Endothelial cell (in vitro differentiated cells): ENCODE results near the gene DPM3. TPM values are rescaled to one million over a fixed set of nuclear protein-coding genes. Genes with fewer than 3 reads are reported as not detected.

Experiments used
- DNase-seq: peaks from one replicate; pipeline ENCODE4 v3.0.0; 2021; ENCODE audit warnings: low spot score
- H3K27ac Mint-ChIP-seq: one replicate; pipeline ENCODE4 v1.8.0; 2021; ENCODE audit warnings: mixed read lengths, inconsistent platforms; ENCODE audit not compliant: unreplicated experiment
- H3K27me3 Mint-ChIP-seq: one replicate; pipeline ENCODE4 v1.8.0; 2021; ENCODE audit warnings: mild to moderate bottlenecking, moderate library complexity, mixed read lengths, inconsistent platforms; ENCODE audit not compliant: unreplicated experiment
- H3K36me3 Mint-ChIP-seq: one replicate; pipeline ENCODE4 v1.8.0; 2021; ENCODE audit warnings: mild to moderate bottlenecking, low read depth, mixed read lengths, inconsistent platforms; ENCODE audit not compliant: unreplicated experiment
- H3K4me1 Mint-ChIP-seq: one replicate; pipeline ENCODE4 v1.8.0; 2021; ENCODE audit warnings: mild to moderate bottlenecking, mixed read lengths, inconsistent platforms; ENCODE audit not compliant: unreplicated experiment
- H3K4me3 Mint-ChIP-seq: one replicate; pipeline ENCODE4 v1.8.0; 2021; ENCODE audit warnings: mild to moderate bottlenecking, mixed read lengths, inconsistent platforms; ENCODE audit not compliant: unreplicated experiment
- H3K9me3 Mint-ChIP-seq: one replicate; pipeline ENCODE4 v1.8.0; 2021; ENCODE audit warnings: mixed read lengths, inconsistent platforms; ENCODE audit not compliant: unreplicated experiment
- total RNA-seq: library from RNA; stranded (reverse); fragmentation: NEBNext Ultra II Directional; extraction: Animal tissue kit (Norgen Biotek cat#: 25700); gene quantifications from one replicate; pipeline ENCODE4 v1.2.1, GENCODE V29; 2021; ENCODE audit not compliant: unreplicated experiment
- TF ChIP-seq, protein P1 (sequence below): fragments of 200-600 bp; sonication (generic); IDR thresholded peaks from one replicate; pipeline ENCODE4 v1.5.0; 2021; ENCODE audit warnings: antibody characterized with exemption; ENCODE audit not compliant: unreplicated experiment

Gene DPM3
- total RNA-seq, 1 donor from 2014 or later = 39.2 TPM

GRCh38 chr1:155182052-155182550 lies 41.8 kb upstream of the DPM3 start:
- Mint-ChIP-seq H3K4me1 (no peaks in the 10 kb centered on the region), H3K27me3 (peaks cover 3% of the 10 kb centered on the region), H3K27ac (no peak overlapping the region), H3K36me3 (peaks cover 15% of the 10 kb centered on the region), H3K9me3 (no peaks in the 10 kb centered on the region), H3K4me3 (no peak overlapping the region)
- TF ChIP-seq, protein P1, sequence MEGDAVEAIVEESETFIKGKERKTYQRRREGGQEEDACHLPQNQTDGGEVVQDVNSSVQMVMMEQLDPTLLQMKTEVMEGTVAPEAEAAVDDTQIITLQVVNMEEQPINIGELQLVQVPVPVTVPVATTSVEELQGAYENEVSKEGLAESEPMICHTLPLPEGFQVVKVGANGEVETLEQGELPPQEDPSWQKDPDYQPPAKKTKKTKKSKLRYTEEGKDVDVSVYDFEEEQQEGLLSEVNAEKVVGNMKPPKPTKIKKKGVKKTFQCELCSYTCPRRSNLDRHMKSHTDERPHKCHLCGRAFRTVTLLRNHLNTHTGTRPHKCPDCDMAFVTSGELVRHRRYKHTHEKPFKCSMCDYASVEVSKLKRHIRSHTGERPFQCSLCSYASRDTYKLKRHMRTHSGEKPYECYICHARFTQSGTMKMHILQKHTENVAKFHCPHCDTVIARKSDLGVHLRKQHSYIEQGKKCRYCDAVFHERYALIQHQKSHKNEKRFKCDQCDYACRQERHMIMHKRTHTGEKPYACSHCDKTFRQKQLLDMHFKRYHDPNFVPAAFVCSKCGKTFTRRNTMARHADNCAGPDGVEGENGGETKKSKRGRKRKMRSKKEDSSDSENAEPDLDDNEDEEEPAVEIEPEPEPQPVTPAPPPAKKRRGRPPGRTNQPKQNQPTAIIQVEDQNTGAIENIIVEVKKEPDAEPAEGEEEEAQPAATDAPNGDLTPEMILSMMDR = no peak
- DNase-seq = no peak

GRCh38 chr1:155181371-155182051 lies 41.2 kb upstream of the DPM3 start:
- Mint-ChIP-seq H3K27me3 (peaks cover 4% of the 10 kb centered on the region), H3K27ac (no peak overlapping the region), H3K9me3 (no peaks in the 10 kb centered on the region), H3K36me3 (peaks cover 18% of the 10 kb centered on the region), H3K4me1 (peaks cover 3% of the 10 kb centered on the region), H3K4me3 (no peak overlapping the region)
- TF ChIP-seq, protein P1 = no peak
- DNase-seq = no peak

DNA sequence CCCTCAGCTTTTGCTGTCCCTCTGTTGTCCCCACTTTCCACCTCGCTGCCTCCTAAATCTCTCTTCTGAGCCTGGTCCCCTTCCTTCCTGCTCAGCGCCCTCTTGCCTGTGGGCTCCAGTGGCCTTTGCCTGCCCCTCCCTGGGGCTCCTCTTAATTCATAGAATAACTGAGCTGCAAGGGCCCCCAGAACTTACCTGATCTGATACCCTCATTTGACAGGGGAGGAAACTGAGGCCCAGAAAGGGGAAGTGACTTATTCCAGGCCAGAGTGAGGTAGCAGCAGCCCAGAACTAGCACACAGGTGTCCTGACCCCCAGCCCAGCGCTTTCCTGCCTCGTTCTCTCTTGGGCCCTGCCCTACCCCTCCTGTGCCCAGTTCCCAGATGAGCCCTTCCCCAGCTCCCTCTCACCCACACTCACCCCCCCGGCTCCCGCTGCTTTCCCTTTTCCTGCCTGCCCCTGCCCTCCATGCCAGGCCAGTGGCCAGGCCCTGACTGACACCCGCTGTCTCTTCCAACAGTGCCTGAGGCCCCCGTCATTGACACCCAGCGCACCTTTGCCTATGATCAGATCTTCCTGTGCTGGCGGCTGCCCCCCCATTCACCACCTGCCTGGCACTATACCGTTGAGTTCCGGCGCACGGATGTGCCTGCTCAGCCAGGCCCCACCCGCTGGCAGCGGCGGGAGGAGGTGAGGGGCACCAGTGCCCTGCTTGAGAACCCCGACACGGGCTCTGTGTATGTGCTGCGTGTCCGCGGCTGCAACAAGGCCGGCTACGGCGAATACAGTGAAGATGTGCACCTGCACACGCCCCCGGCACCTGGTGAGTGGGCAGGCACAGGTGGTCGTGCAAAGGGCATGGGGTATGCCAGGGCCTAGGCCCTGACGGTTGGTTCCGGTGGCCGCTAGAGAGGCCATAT lies 39.0 kb upstream of the DPM3 start:
- Mint-ChIP-seq H3K27me3 (peaks cover 4% of the 10 kb centered on the region), H3K36me3 (peaks cover 21% of the 10 kb centered on the region), H3K4me1 (peaks cover 10% of the 10 kb centered on the region), H3K9me3 (no peaks in the 10 kb centered on the region), H3K4me3 (peak overlapping the region; percentile 63), H3K27ac (no peak overlapping the region)
- TF ChIP-seq, protein P1 = no peak
- DNase-seq = no peak

DNA sequence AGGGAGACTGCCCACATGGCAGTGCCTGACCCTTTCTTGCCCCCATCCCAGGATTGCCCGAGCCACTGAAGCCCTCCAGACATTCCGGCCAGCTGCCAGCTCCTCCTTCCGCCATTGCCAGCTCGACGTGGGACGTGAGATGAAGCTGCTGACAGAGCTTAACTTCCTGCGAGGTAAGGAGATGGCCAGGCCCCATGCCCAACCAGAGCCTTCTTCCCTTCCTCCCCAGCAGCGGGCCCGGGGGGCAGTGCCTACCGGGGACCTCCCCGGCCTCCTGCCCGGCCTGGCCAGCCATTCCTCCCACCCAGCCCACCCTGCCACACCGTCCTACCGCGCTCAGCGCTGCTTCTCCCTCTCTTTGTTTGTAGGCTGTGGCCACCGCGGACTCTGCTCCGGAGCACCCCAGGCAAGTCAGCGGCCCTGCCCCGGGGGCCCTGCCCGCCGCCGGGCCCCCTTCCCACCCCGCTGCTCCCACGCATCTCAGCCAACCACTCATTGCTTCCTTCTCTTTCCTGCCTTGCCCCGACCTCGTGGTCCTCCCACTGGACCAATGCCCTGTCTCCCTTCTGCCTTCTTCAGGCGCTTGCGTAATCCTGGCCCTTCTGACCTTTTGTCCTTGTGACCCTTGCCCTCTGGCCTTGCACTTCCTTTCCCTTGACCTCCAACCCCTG lies 38.2 kb upstream of the DPM3 start:
- Mint-ChIP-seq H3K4me1 (peaks cover 15% of the 10 kb centered on the region), H3K27ac (no peak overlapping the region), H3K4me3 (peak overlapping the region; percentile 63), H3K9me3 (no peaks in the 10 kb centered on the region), H3K27me3 (peaks cover 7% of the 10 kb centered on the region), H3K36me3 (peaks cover 20% of the 10 kb centered on the region)
- DNase-seq = no peak
- TF ChIP-seq, protein P1 = no peak
